Activated naive CD4-positive, alpha-beta T cell treated with Interleukin-2 at 50 U/mL for 16 hours (primary cell): ENCODE data around the gene SBNO2.
"Not testable (repeated sequence)": the region's sequence is repeated elsewhere in the genome, so short reads cannot be mapped to it uniquely, and the experiment has no call there.

Experiments
- DNase-seq: peaks from one replicate; pipeline ENCODE4 v3.0.0-alpha.2; 2020

SBNO2 gene

GRCh38 chr19:1133471-1133929, 40.6 kb downstream of the SBNO2 start:
- DNase-seq: peak; percentile 89

- peak; percentile 46 for DNase-seq
Observed at GRCh38 chr19:1132552-1133383, 41.3 kb downstream of the SBNO2 start.

- peak; percentile 90 for DNase-seq
Observed at GRCh38 chr19:1131718-1132551, 42.1 kb downstream of the SBNO2 start.

- peak; percentile 63 for DNase-seq
Observed at GRCh38 chr19:1130771-1131717, 43.0 kb downstream of the SBNO2 start.

GRCh38 chr19:1129535-1129934, 44.5 kb downstream of the SBNO2 start:
- no peak for DNase-seq

GRCh38 chr19:1129084-1129483, 45.0 kb downstream of the SBNO2 start:
- not testable (repeated sequence) for DNase-seq

- no peak for DNase-seq
Observed at GRCh38 chr19:1128106-1128505, 46.0 kb downstream of the SBNO2 start.

GRCh38 chr19:1126984-1127760, 46.9 kb downstream of the SBNO2 start:
- no peak for DNase-seq

- no peak for DNase-seq
Observed at GRCh38 chr19:1125601-1126467, 48.2 kb downstream of the SBNO2 start.

GRCh38 chr19:1123885-1124677, 50.0 kb downstream of the SBNO2 start:
- DNase-seq: no peak

GRCh38 chr19:1123381-1123780, 50.7 kb downstream of the SBNO2 start:
- no peak for DNase-seq

- DNase-seq: peak; percentile 45
Observed at GRCh38 chr19:1122972-1123363, 51.1 kb downstream of the SBNO2 start.

GRCh38 chr19:1122021-1122971, 51.8 kb downstream of the SBNO2 start:
- no peak for DNase-seq

- DNase-seq: no peak
Observed at GRCh38 chr19:1121395-1121794, 52.7 kb downstream of the SBNO2 start.

- DNase-seq: no peak
Observed at GRCh38 chr19:1119475-1120217, 54.4 kb downstream of the SBNO2 start.

- no peak for DNase-seq
Observed at GRCh38 chr19:1118999-1119398, 55.1 kb downstream of the SBNO2 start.

- DNase-seq: no peak
Observed at GRCh38 chr19:1117654-1118053, 56.4 kb downstream of the SBNO2 start.
